ENCODE results near the gene ATXN7L3. TPM values are rescaled to one million over a fixed set of nuclear protein-coding genes. Genes with fewer than 3 reads are reported as not detected.
"Not testable (repeated sequence)": the region's sequence is repeated elsewhere in the genome, so short reads cannot be mapped to it uniquely, and the experiment has no call there.

The ATXN7L3 gene
- total and polyA plus RNA-seq, 10 of the 15 experiments (the other 5 are each of a cell fraction or from before 2014, with no cell fraction given), result 0.71 to 78.7 (median 32.7) TPM

DNA sequence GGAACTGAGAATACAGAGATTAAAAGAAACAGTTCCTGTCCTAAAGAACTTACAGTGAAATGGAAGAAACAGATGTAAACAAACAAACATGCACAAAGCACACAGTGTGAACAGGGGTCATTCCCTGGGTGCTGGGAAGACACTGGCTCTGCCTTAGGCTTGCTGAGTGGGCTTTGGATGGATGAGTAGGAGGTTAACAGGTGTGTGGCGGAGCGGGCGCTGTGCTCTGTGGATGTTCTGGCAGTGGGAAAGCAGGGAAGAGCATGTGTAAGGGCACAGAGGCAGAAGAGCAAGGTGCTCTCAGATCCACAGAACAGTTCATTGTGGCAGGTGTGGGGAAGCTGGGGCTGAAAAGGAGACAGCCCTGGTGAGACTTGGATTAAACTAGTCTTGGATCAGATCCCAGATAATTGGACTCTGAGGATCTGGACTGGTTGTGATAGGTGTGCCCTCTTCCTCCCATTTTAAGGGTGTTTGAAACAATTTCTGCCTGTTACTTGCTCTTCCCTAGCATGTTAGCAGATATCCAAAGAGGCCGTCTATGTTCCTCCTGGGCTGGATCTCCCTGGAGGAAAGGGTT lies 49.8 kb downstream of the ATXN7L3 start (continued):
- TF ChIP-seq, protein P1, sequence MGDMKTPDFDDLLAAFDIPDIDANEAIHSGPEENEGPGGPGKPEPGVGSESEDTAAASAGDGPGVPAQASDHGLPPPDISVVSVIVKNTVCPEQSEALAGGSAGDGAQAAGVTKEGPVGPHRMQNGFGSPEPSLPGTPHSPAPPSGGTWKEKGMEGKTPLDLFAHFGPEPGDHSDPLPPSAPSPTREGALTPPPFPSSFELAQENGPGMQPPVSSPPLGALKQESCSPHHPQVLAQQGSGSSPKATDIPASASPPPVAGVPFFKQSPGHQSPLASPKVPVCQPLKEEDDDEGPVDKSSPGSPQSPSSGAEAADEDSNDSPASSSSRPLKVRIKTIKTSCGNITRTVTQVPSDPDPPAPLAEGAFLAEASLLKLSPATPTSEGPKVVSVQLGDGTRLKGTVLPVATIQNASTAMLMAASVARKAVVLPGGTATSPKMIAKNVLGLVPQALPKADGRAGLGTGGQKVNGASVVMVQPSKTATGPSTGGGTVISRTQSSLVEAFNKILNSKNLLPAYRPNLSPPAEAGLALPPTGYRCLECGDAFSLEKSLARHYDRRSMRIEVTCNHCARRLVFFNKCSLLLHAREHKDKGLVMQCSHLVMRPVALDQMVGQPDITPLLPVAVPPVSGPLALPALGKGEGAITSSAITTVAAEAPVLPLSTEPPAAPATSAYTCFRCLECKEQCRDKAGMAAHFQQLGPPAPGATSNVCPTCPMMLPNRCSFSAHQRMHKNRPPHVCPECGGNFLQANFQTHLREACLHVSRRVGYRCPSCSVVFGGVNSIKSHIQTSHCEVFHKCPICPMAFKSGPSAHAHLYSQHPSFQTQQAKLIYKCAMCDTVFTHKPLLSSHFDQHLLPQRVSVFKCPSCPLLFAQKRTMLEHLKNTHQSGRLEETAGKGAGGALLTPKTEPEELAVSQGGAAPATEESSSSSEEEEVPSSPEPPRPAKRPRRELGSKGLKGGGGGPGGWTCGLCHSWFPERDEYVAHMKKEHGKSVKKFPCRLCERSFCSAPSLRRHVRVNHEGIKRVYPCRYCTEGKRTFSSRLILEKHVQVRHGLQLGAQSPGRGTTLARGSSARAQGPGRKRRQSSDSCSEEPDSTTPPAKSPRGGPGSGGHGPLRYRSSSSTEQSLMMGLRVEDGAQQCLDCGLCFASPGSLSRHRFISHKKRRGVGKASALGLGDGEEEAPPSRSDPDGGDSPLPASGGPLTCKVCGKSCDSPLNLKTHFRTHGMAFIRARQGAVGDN (IDR thresholded peaks at IDR 0.05), result no peak
- TF ChIP-seq, protein P2, sequence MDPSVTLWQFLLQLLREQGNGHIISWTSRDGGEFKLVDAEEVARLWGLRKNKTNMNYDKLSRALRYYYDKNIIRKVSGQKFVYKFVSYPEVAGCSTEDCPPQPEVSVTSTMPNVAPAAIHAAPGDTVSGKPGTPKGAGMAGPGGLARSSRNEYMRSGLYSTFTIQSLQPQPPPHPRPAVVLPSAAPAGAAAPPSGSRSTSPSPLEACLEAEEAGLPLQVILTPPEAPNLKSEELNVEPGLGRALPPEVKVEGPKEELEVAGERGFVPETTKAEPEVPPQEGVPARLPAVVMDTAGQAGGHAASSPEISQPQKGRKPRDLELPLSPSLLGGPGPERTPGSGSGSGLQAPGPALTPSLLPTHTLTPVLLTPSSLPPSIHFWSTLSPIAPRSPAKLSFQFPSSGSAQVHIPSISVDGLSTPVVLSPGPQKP (IDR thresholded peaks at IDR 0.05; ENCODE audit: low read depth, low read length), result no peak

DNA sequence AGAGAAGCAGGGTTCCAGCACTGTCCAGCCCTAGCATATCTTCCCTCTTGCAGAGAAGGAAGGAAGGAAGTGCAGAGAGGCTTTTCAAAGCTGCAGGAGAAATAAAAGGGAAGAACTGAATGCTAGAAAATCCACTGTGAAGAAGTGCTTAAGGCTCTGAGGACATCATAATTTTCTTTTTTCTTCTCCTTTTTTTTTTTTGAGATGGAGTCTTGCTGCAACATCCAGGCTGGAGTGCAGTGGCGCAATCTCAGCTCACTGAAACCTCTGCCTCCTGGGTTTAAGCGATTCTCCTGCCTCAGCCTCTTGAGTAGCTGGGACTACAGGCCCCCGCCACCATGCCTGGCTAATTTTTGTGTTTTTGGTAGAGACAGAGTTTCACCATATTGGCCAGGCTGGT lies 50.6 kb downstream of the ATXN7L3 start:
- ChIA-PET SMC1A (ENCODE audit: uncharacterized antibody, unreplicated experiment) (interaction anchor here (0.9 to 2.5 kb wide), 3 partner anchors 19 to 61 kb away, joined by 3 to 8 read pairs (median 5); no protein-coding TSS in a partner anchor), CTCF (interaction anchor here (1.2 to 3.8 kb wide), 3 partner anchors 19 to 50 kb away, joined by 3 to 11 read pairs (median 3); no protein-coding TSS in a partner anchor)
- H4K20me1 ChIP-seq (ENCODE audit: control insufficient read depth, insufficient read depth); H3K9ac ChIP-seq (ENCODE audit: control insufficient read depth, insufficient read depth, low read length); POLR2A ChIA-PET; H3K9me3 ChIP-seq (replicated peaks; ENCODE audit: control insufficient read depth, insufficient read depth, low read length); RAD21 ChIA-PET (ENCODE audit: unreplicated experiment); H3K4me3 ChIP-seq; H3K27ac ChIP-seq (ENCODE audit: control insufficient read depth, insufficient read depth); FAIRE-seq; H3K79me2 ChIP-seq (ENCODE audit: control insufficient read depth, insufficient read depth, low read length); intact Hi-C loops (cut with micrococcal nuclease; ENCODE audit: unreplicated experiment); H2AFZ ChIP-seq (ENCODE audit: control insufficient read depth, low read depth, low read length); in situ Hi-C loops (cut with MboI); H3K27me3 ChIP-seq (replicated peaks in 1 of 2; ENCODE audit: control insufficient read depth in 2 of 2, insufficient read depth in 2 of 2, low read length in 1 of 2); BruUV-seq (replicated peaks); H3K4me1 ChIP-seq (ENCODE audit: control insufficient read depth, insufficient read depth, low read length); ATAC-seq; H3K4me2 ChIP-seq (ENCODE audit: control insufficient read depth, insufficient read depth); DNase-seq (ENCODE audit: low read depth, low spot score): not testable (repeated sequence)
- H3K36me3 ChIP-seq (ENCODE audit: control insufficient read depth in 2 of 2, insufficient read depth in 2 of 2, low read length in 1 of 2), result peaks cover 11 to 18% of the 10 kb centered on the region in 2 experiments
- 100% methylated on average over 2 of the region's 3 CpGs for WGBS (ENCODE audit: insufficient coverage, insufficient replicate concordance, low lambda C conversion rate, missing lambda C conversion rate)
